A549 (cell line): ENCODE results near the gene C16orf89. TPM values are rescaled to one million over a fixed set of nuclear protein-coding genes. Genes with fewer than 3 reads are reported as not detected.

Experiments used
- ATAC-seq, 2 experiments: fragments of 200-7000 bp in 1 of 2; fragments of >200 bp in 1 of 2; cut with Nextera tagmentation in 1 of 2; cut with Tn5 transposase in 1 of 2; 3 replicates each; pipeline versions ENCODE4 v1.8.0 to v1.9.1; 2018 to 2020; ENCODE audit warnings: mild to moderate bottlenecking in 1 of 2, moderate library complexity in 1 of 2
- CTCF ChIA-PET: fragments of 300-600 bp; sonication (Branson Sonifier 250); formaldehyde crosslinking; extraction: SDS; loops from one replicate; lab custom pipeline; 2021; ENCODE audit warnings: antibody characterized with exemption, inconsistent platforms; lab: Yijun Ruan, JAX
- POLR2A ChIA-PET: fragments of 350-600 bp; formaldehyde crosslinking; extraction: SDS; loops from one replicate; lab custom pipeline; 2021; ENCODE audit warnings: antibody characterized with exemption, inconsistent platforms; lab: Yijun Ruan, JAX
- DNase-seq, 2 experiments: peaks; one replicate each; pipeline versions ENCODE4 v3.0.0 to v3.0.0-alpha.2; 2011 to 2016; ENCODE audit warnings: low read depth in 1 of 2, low spot score in 1 of 2
- FAIRE-seq: peaks from 2 replicates; lab custom pipeline; 2011; peaks lifted over from hg19 to GRCh38; lab: Jason Lieb, UNC
- H3K27ac ChIP-seq, 2 experiments: fragments of >200 bp; sonication (Bioruptor Twin); formaldehyde crosslinking; 3 replicates each; pipeline ENCODE4 v1.5.1; 2016 to 2017
- H3K4me1 ChIP-seq: fragments of >200 bp; sonication (Bioruptor Twin); formaldehyde crosslinking; 3 replicates; pipeline ENCODE4 v1.6.1; 2016
- H3K4me2 ChIP-seq: fragments of >200 bp; sonication (Bioruptor Twin); formaldehyde crosslinking; 3 replicates; pipeline ENCODE4 v1.6.1; 2016
- H3K4me3 ChIP-seq: fragments of >200 bp; sonication (Bioruptor Twin); formaldehyde crosslinking; 3 replicates; pipeline ENCODE4 v1.5.1; 2016
- H3K9me3 ChIP-seq: fragments of >200 bp; sonication (Bioruptor Twin); formaldehyde crosslinking; 3 replicates; pipeline ENCODE4 v1.6.1; 2016
- BHLHE40 ChIP-seq: IDR thresholded peaks from 2 replicates; pipeline ENCODE4 v1.6.1; 2012; ENCODE audit warnings: low read depth, low read length, inconsistent platforms
- CBX8 ChIP-seq: fragments of 200-600 bp; sonication (generic); IDR thresholded peaks from 2 replicates; pipeline ENCODE4 v1.6.1; 2016
- CHD2 ChIP-seq: fragments of 150-350 bp; IDR thresholded peaks from 2 replicates; pipeline ENCODE4 v1.6.1; 2014; ENCODE audit warnings: low read length; ENCODE audit not compliant: partially characterized antibody
- FOXS1 ChIP-seq: fragments of 250-450 bp; sonication (Bioruptor Pico); IDR thresholded peaks from 2 replicates; pipeline ENCODE4 v1.5.0; 2020; ENCODE audit warnings: mild to moderate bottlenecking, moderate library complexity
- HDAC2 ChIP-seq: fragments of 200-600 bp; sonication (generic); IDR thresholded peaks from 2 replicates; pipeline ENCODE4 v1.6.1; 2016
- HEYL ChIP-seq: fragments of 250-450 bp; sonication (Bioruptor Pico); IDR thresholded peaks from 2 replicates; pipeline ENCODE4 v1.8.0; 2021; ENCODE audit warnings: mild to moderate bottlenecking, moderate library complexity
- HMGXB4 ChIP-seq: fragments of 250-450 bp; sonication (Bioruptor Pico); IDR thresholded peaks from 2 replicates; pipeline ENCODE4 v1.5.0; 2021; ENCODE audit warnings: mild to moderate bottlenecking, moderate library complexity, borderline replicate concordance
- HOXA7 ChIP-seq: fragments of 250-450 bp; sonication (Bioruptor Pico); IDR thresholded peaks from 2 replicates; pipeline ENCODE4 v1.5.0; 2020; ENCODE audit warnings: mild to moderate bottlenecking, moderate library complexity
- KDM1A ChIP-seq: fragments of 200-600 bp; sonication (generic); IDR thresholded peaks from 2 replicates; pipeline ENCODE4 v1.6.1; 2016; ENCODE audit warnings: low read depth, mild to moderate bottlenecking
- MAFK ChIP-seq: fragments of 450-650 bp; IDR thresholded peaks from 2 replicates; pipeline ENCODE4 v1.6.1; 2014; ENCODE audit not compliant: partially characterized antibody
- NR3C1 ChIP-seq: fragments of >200 bp; sonication (Bioruptor Twin); formaldehyde crosslinking; IDR thresholded peaks from 3 replicates; pipeline ENCODE4 v1.6.1; 2017
- PHF8 ChIP-seq: fragments of 200-600 bp; sonication (generic); IDR thresholded peaks from 2 replicates; pipeline ENCODE4 v1.6.1; 2016; ENCODE audit warnings: low read depth, mild to moderate bottlenecking, antibody characterized with exemption, moderate library complexity, borderline replicate concordance
- POLR2AphosphoS2 ChIP-seq: conservative IDR thresholded peaks from 2 replicates; pipeline ENCODE4 v1.6.1; 2012; ENCODE audit warnings: low read length, improper control_type of control experiment, inconsistent platforms
- RAD21 ChIP-seq, 2 experiments: fragments of >200 bp in 1 of 2; sonication (Bioruptor Twin) in 1 of 2; formaldehyde crosslinking in 1 of 2; IDR thresholded peaks in 1 of 2; conservative IDR thresholded peaks in 1 of 2; 2 replicates in 1 of 2; 3 replicates in 1 of 2; pipeline ENCODE4 v1.6.1; 2012 to 2018; ENCODE audit warnings: inconsistent platforms in 1 of 2
- RFX5 ChIP-seq: fragments of 450-650 bp; IDR thresholded peaks from 2 replicates; pipeline ENCODE4 v1.7.1; 2014; ENCODE audit warnings: antibody characterized with exemption, mild to moderate bottlenecking, moderate library complexity
- TFCP2L1 ChIP-seq: fragments of 250-450 bp; sonication (Bioruptor Pico); IDR thresholded peaks from 2 replicates; pipeline ENCODE4 v1.5.0; 2021; ENCODE audit warnings: mild to moderate bottlenecking
- ZC3H11A ChIP-seq: fragments of 450-650 bp; IDR thresholded peaks from 2 replicates; pipeline ENCODE4 v1.6.1; 2014; ENCODE audit warnings: antibody characterized with exemption, mild to moderate bottlenecking
- ZSCAN20 ChIP-seq: fragments of 250-450 bp; sonication (Bioruptor Pico); IDR thresholded peaks from 2 replicates; pipeline ENCODE4 v1.8.0; 2022; ENCODE audit warnings: mild to moderate bottlenecking, moderate library complexity
- WGBS: methylation state at CpG from one replicate; pipeline ENCODE4 v1.1.6; 2017; ENCODE audit errors: missing lambda C conversion rate; 5-methylcytosine and 5-hydroxymethylcytosine counted together
- polyA plus RNA-seq, 4 experiments: library from polyadenylated mRNA; depleted of rRNA in 3 of 4; stranded (reverse); fragments of >200 nt; fragmentation: RNase III in 1 of 4; extraction: RNeasy Plus Mini Kit Qiagen cat#74134 plus additional on column Dnase treatment in 1 of 4; gene quantifications; 2 replicates in 3 of 4; 3 replicates in 1 of 4; pipeline ENCODE4 v1.2.3, GENCODE V29; 2011 to 2017
- TF ChIP-seq, protein P1 (sequence below): fragments of 250-450 bp; sonication (Bioruptor Pico); IDR thresholded peaks from 2 replicates; pipeline ENCODE4 v1.5.0; 2020; ENCODE audit warnings: low read depth, mild to moderate bottlenecking, moderate library complexity
- TF ChIP-seq, protein P2 (sequence below): IDR thresholded peaks from 2 replicates; pipeline ENCODE4 v1.6.1; 2012
- TF ChIP-seq, protein P3 (sequence below): fragments of 150-350 bp; IDR thresholded peaks from 2 replicates; pipeline ENCODE4 v1.6.1; 2014; ENCODE audit warnings: low read depth, mild to moderate bottlenecking, low read length
- TF ChIP-seq, protein P4 (sequence below): fragments of >200 bp; sonication (Bioruptor Twin); formaldehyde crosslinking; IDR thresholded peaks from 2 replicates; pipeline ENCODE4 v1.6.1; 2016

Gene C16orf89
- polyA plus RNA-seq, 2 of the 4 experiments (the other 2 are of a cell fraction): not detected

DNA sequence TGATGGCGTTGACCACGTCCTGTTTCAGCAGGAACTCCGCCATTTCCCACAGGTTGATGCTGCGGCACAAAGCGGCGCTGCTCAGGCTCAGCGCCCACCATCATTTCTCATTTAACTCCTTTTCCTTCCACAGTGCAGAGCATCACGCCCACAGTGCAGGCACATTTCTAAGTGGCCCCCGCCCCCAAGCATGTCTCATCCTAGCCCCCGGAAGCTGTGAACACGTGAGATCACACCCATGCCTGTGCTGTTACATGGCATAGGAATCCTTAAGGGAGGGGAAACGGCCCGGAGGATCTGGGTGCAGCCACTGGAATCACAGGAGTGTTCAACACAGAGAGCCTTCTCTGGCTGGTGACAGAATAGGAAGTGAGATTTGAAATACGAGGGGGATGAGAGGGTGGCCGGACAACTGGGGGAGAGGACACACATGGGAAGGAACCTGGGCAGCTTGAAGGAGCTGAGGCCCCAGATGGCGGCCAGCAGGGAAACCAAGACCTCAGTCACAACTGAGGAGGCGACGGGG is 36.7 kb downstream of the C16orf89 start (continued):
- no peak for TF ChIP-seq HMGXB4 (CRISPR knock-in tag)

DNA sequence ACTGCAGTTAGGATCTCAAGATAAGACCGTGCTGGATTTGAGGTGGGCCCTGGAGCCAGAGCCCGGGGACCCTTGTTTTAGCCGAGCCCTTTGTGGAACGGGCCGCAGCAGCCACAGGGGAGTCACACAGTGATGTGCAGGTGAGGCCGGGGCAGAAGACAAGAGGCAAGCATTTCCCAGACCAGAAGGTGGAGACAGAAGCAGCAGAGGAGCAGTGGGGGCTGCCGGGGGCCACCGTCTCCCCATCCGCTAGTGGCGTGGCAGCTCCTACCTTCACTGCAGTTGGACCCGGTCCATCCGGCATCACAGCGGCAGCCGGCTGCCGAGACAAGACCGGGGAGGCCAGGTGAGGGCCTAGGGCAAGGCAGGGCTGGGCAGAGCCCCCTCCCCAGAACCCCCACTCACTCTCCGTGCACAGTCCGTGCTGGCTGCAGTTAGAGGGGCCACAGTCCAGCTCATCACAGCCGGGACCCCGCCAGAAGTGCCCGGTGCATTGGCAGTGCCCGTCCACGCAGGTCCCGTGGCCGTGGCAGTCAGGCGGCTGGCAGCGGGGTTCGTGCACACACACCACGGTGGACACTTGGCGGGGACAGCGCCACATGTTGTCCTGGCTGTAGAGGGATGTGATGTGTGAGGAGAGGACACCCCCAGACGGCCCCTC is 38.1 kb downstream of the C16orf89 start:
- H3K4me1 ChIP-seq: peaks cover 7% of the 10 kb centered on the region
- no peak for DNase-seq
- WGBS: 86% methylated on average over 25 of the region's 32 CpGs
- TF ChIP-seq CBX8: no peak
- TF ChIP-seq, protein P1, sequence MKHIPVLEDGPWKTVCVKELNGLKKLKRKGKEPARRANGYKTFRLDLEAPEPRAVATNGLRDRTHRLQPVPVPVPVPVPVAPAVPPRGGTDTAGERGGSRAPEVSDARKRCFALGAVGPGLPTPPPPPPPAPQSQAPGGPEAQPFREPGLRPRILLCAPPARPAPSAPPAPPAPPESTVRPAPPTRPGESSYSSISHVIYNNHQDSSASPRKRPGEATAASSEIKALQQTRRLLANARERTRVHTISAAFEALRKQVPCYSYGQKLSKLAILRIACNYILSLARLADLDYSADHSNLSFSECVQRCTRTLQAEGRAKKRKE (CRISPR knock-in tag): no peak
- TF ChIP-seq, protein P2, sequence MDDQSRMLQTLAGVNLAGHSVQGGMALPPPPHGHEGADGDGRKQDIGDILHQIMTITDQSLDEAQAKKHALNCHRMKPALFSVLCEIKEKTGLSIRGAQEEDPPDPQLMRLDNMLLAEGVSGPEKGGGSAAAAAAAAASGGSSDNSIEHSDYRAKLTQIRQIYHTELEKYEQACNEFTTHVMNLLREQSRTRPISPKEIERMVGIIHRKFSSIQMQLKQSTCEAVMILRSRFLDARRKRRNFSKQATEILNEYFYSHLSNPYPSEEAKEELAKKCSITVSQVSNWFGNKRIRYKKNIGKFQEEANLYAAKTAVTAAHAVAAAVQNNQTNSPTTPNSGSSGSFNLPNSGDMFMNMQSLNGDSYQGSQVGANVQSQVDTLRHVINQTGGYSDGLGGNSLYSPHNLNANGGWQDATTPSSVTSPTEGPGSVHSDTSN: no peak
- no peak for TF ChIP-seq ZC3H11A
- TF ChIP-seq, all 56 proteins: peak for 0
- ChIA-PET CTCF (no interaction called here), POLR2A (no interaction called here)
- no peak overlapping the region for H3K4me3 ChIP-seq
- H3K27ac ChIP-seq: no peak overlapping the region
- H3K4me2 ChIP-seq: no peak overlapping the region
- ATAC-seq (no peak), FAIRE-seq (no peak)
- H3K9me3 ChIP-seq: no peaks in the 10 kb centered on the region

DNA sequence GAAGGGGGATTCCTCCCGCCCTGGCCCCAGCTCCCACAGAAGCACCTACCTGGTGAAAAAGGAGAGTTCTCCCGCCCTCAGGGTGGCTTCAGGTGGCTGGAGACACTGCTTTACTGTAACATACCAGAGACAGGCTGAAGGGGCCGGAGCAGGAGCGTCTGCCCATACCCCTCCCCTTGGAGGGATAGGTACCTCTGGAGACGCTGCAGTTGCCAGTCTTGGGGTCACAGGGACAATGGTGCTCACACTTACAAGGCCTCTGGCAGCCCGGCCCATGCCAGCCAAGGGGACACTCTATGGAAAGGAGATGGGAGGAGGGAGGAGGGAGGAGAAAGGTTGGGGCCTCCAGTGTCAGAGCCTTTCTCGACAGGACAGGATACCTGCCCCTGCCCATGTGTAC is 38.7 kb downstream of the C16orf89 start:
- CTCF ChIA-PET: interaction anchor here (0.7 to 1.2 kb wide), 4 partner anchors 13 to 259 kb away, joined by 3 to 4 read pairs (median 4); no protein-coding TSS in a partner anchor
- no peaks in the 10 kb centered on the region for H3K9me3 ChIP-seq
- WGBS: 91% methylated on average over 6 of the region's 7 CpGs
- no peak overlapping the region for H3K27ac ChIP-seq
- no peak for ATAC-seq
- TF ChIP-seq CHD2: no peak
- no peak for TF ChIP-seq POLR2AphosphoS2
- TF ChIP-seq NR3C1: no peak
- no peak for TF ChIP-seq HMGXB4 (CRISPR knock-in tag)
- TF ChIP-seq HOXA7 (CRISPR knock-in tag): no peak
- TF ChIP-seq TFCP2L1: no peak
- TF ChIP-seq, all 56 proteins: peak for 0
- no peak overlapping the region for H3K4me2 ChIP-seq
- DNase-seq (no peak), FAIRE-seq (no peak)
- H3K4me3 ChIP-seq: no peak overlapping the region
- peaks cover 4% of the 10 kb centered on the region; the same call in 1 of the 3 replicates for H3K4me1 ChIP-seq
- POLR2A ChIA-PET: no interaction called here

DNA sequence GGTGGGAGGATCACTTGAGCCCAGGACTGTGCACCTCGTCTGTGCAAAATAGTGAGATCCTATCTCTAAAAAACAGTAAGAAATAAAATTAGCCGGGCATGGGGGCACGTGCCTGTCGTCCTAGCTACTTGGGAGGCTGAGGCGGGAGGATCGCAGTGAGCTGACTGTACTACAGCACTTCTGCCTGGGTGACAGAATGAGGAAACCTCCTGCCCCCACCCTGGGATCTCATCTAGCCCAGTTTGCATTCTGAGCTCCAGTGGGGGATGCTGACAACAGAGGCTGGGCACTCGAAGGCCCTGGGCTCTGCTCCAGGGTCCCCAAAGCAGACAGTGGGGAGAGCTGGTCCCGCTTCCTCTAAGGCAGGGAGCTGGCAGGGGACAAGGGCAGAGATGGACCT is 39.1 kb downstream of the C16orf89 start:
- no peak for DNase-seq
- ATAC-seq: no peak
- Histone ChIP-seq H3K4me3 (no peak overlapping the region), H3K4me1 (peaks cover 4% of the 10 kb centered on the region; the same call in 1 of the 3 replicates), H3K9me3 (no peaks in the 10 kb centered on the region), H3K4me2 (no peak overlapping the region), H3K27ac (no peak overlapping the region)
- ChIA-PET POLR2A (no interaction called here), CTCF (interaction anchor here (0.7 to 1.2 kb wide), 4 partner anchors 12 to 259 kb away, joined by 3 to 4 read pairs (median 4); no protein-coding TSS in a partner anchor)
- no peak for FAIRE-seq
- 79% methylated on average over 8 of the region's 8 CpGs for WGBS
- no peak for TF ChIP-seq PHF8
- no peak for TF ChIP-seq HOXA7 (CRISPR knock-in tag)
- no peak for TF ChIP-seq HDAC2
- TF ChIP-seq CHD2: no peak
- TF ChIP-seq HEYL (CRISPR knock-in tag): no peak
- no peak for TF ChIP-seq ZSCAN20
- no peak for TF ChIP-seq KDM1A
- TF ChIP-seq, protein P3, sequence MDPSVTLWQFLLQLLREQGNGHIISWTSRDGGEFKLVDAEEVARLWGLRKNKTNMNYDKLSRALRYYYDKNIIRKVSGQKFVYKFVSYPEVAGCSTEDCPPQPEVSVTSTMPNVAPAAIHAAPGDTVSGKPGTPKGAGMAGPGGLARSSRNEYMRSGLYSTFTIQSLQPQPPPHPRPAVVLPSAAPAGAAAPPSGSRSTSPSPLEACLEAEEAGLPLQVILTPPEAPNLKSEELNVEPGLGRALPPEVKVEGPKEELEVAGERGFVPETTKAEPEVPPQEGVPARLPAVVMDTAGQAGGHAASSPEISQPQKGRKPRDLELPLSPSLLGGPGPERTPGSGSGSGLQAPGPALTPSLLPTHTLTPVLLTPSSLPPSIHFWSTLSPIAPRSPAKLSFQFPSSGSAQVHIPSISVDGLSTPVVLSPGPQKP: no peak
- no peak for TF ChIP-seq RFX5
- TF ChIP-seq, protein P4, sequence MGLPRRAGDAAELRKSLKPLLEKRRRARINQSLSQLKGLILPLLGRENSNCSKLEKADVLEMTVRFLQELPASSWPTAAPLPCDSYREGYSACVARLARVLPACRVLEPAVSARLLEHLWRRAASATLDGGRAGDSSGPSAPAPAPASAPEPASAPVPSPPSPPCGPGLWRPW: no peak
- TF ChIP-seq BHLHE40: no peak
- no peak for TF ChIP-seq RAD21 (conservative IDR thresholded peaks at IDR 0.05 in 1 of 2, IDR thresholded peaks at IDR 0.05 in 1 of 2)
- TF ChIP-seq FOXS1 (CRISPR knock-in tag): no peak
- no peak for TF ChIP-seq MAFK
- TF ChIP-seq, all 56 proteins: peak for 0
